NCI-H774 (cell line): ENCODE data around the gene CAND1.
A peak's percentile ranks its signal among the peaks of the same experiment; 100 is the strongest.

Experiments used
- DNase-seq: peaks from one replicate; lab custom pipeline; 2025; lab: John Stamatoyannopoulos, UW

Gene CAND1

GRCh38 chr12:67268896-67269632 lies at the start of gene CAND1:
Gene CAND1, plus strand, starts transcription at chr12:67269358. Its CDS starts 360 bp downstream, at chr12:67269718.
- DNase-seq = peak; percentile 99

GRCh38 chr12:67220065-67220464 lies 49.1 kb upstream of the CAND1 start:
- DNase-seq = peak; percentile 45

- DNase-seq = peak; percentile 74
Measured at GRCh38 chr12:67222302-67222701, 46.9 kb upstream of the CAND1 start.

GRCh38 chr12:67223225-67223624 lies 45.9 kb upstream of the CAND1 start:
- no peak for DNase-seq

- no peak for DNase-seq
Measured at GRCh38 chr12:67237231-67237630, 31.9 kb upstream of the CAND1 start.

- no peak for DNase-seq
Measured at GRCh38 chr12:67239061-67239460, 30.1 kb upstream of the CAND1 start.

- no peak for DNase-seq
Measured at GRCh38 chr12:67241482-67241881, 27.7 kb upstream of the CAND1 start.

- DNase-seq = peak; percentile 14
Measured at GRCh38 chr12:67243260-67243659, 25.9 kb upstream of the CAND1 start.

GRCh38 chr12:67245571-67245970 lies 23.6 kb upstream of the CAND1 start:
- DNase-seq = no peak

GRCh38 chr12:67251012-67251411 lies 18.1 kb upstream of the CAND1 start:
- DNase-seq = no peak

GRCh38 chr12:67254372-67255026 lies 14.7 kb upstream of the CAND1 start:
- no peak for DNase-seq

- no peak for DNase-seq
Measured at GRCh38 chr12:67256649-67257048, 12.5 kb upstream of the CAND1 start.

- DNase-seq = no peak
Measured at GRCh38 chr12:67263471-67263870, 5.7 kb upstream of the CAND1 start.

GRCh38 chr12:67268335-67268895 lies 743 bp upstream of the CAND1 start:
- peak; percentile 98 for DNase-seq

- peak; percentile 44 for DNase-seq
Measured at GRCh38 chr12:67269633-67270573, 745 bp downstream of the CAND1 start.

GRCh38 chr12:67270622-67271021 lies 1.5 kb downstream of the CAND1 start:
- no peak for DNase-seq

GRCh38 chr12:67271976-67272375 lies 2.8 kb downstream of the CAND1 start:
- no peak for DNase-seq

GRCh38 chr12:67274186-67274585 lies 5.0 kb downstream of the CAND1 start:
- DNase-seq = no peak

GRCh38 chr12:67275380-67275913 lies 6.3 kb downstream of the CAND1 start:
- DNase-seq = no peak

GRCh38 chr12:67276421-67276820 lies 7.3 kb downstream of the CAND1 start:
- no peak for DNase-seq

- no peak for DNase-seq
Measured at GRCh38 chr12:67279637-67280036, 10.5 kb downstream of the CAND1 start.

- DNase-seq = no peak
Measured at GRCh38 chr12:67280088-67280487, 10.9 kb downstream of the CAND1 start.
